Spleen (tissue), 11 donors: Measurements from ENCODE around the gene SLC12A5. TPM values are rescaled to one million over a fixed set of nuclear protein-coding genes. Genes with fewer than 3 reads are reported as not detected.

ENCODE experiments used
- DNase-seq: peaks from one replicate; pipeline ENCODE4 v3.0.0-alpha.2; 2020
- H3K27ac ChIP-seq, 8 donors: fragments of 200-600 bp; sonication (generic) in 7 of 8; 1 replicate in 4 of 8; 2 replicates in 4 of 8; pipeline versions ENCODE4 v1.5.0 to v1.8.0; 2016 to 2021; ENCODE audit warnings: inconsistent platforms in 4 of 8, mild to moderate bottlenecking in 4 of 8, moderate library complexity in 1 of 8
- H3K27me3 ChIP-seq, 7 donors: fragments of 200-600 bp; sonication (generic) in 6 of 7; replicated peaks in 1 of 7; 1 replicate in 4 of 7; 2 replicates in 3 of 7; pipeline versions ENCODE4 v1.5.0 to v1.8.0; 2016 to 2021; ENCODE audit warnings: inconsistent platforms in 3 of 7, mild to moderate bottlenecking in 1 of 7
- H3K36me3 ChIP-seq, 6 donors: fragments of 200-600 bp; sonication (generic) in 5 of 6; 1 replicate in 4 of 6; 2 replicates in 2 of 6; pipeline versions ENCODE4 v1.5.0 to v1.8.0; 2016 to 2021; ENCODE audit warnings: inconsistent platforms in 2 of 6
- H3K4me1 ChIP-seq, 6 donors: fragments of 200-600 bp; sonication (generic) in 5 of 6; 1 replicate in 3 of 6; 2 replicates in 3 of 6; pipeline versions ENCODE4 v1.5.0 to v1.8.0; 2016 to 2021; ENCODE audit warnings: inconsistent platforms in 3 of 6
- H3K4me3 ChIP-seq, 8 donors: fragments of 200-600 bp; sonication (generic) in 7 of 8; 1 replicate in 4 of 8; 2 replicates in 4 of 8; pipeline versions ENCODE4 v1.5.0 to v1.8.0; 2016 to 2021; ENCODE audit warnings: inconsistent platforms in 4 of 8, mild to moderate bottlenecking in 4 of 8, moderate library complexity in 2 of 8
- H3K9me3 ChIP-seq, 8 donors: fragments of 200-600 bp; sonication (generic) in 7 of 8; 1 replicate in 4 of 8; 2 replicates in 4 of 8; pipeline versions ENCODE4 v1.5.0 to v1.8.0; 2016 to 2021; ENCODE audit warnings: inconsistent platforms in 4 of 8
- CTCF ChIP-seq, 11 experiments: fragments of 200-600 bp in 7 of 11; fragments of 450-650 bp in 4 of 11; sonication (generic) in 4 of 11; IDR thresholded peaks in 8 of 11; conservative IDR thresholded peaks in 3 of 11; 1 replicate in 7 of 11; 2 replicates in 4 of 11; pipeline versions ENCODE4 v1.4.0 to v1.8.0; 2016 to 2021; ENCODE audit warnings: antibody characterized with exemption in 11 of 11, inconsistent platforms in 4 of 11, mild to moderate bottlenecking in 1 of 11
- POLR2A ChIP-seq, 3 donors: fragments of 450-650 bp; IDR thresholded peaks; one replicate each; pipeline ENCODE4 v1.5.1; 2017; ENCODE audit warnings: antibody characterized with exemption in 3 of 3, mild to moderate bottlenecking in 1 of 3
- POLR2AphosphoS5 ChIP-seq, 3 donors: sonication (generic); formaldehyde crosslinking; IDR thresholded peaks; one replicate each; pipeline ENCODE4 v1.5.1; 2017; ENCODE audit warnings: antibody characterized with exemption in 3 of 3
- WGBS, 5 donors: extraction: QIAGEN DNeasy Blood & Tissue Kit in 3 of 5; methylation state at CpG; one replicate each; pipeline versions ENCODE4 v1.1.5 to v1.1.7; 2013 to 2018; 5-methylcytosine and 5-hydroxymethylcytosine counted together
- intact Hi-C: fragments of 100-400 bp; cut with DNase I; formaldehyde crosslinking; loops from one replicate; pipeline ENCODE4 v1.15.0; 2023; ENCODE audit warnings: low total_unique reads
- polyA plus RNA-seq, 3 donors: library from polyadenylated mRNA; stranded (reverse); fragments of 200-250 nt; gene quantifications; one replicate each; pipeline ENCODE4 v1.2.1, GENCODE V29; 2013
- total RNA-seq, 7 donors: library from RNA; depleted of rRNA in 3 of 7; stranded (reverse); fragments of >200 nt in 3 of 7; fragmentation: NEBNext Ultra II Directional in 4 of 7; extraction: Animal tissue kit (Norgen Biotek cat#: 25700) in 4 of 7; gene quantifications; one replicate each; pipeline versions ENCODE4 v1.1.0 to v1.2.1, GENCODE V29; 2016 to 2021
- donor health status: healthy with polysubstance abuse.
- donor health status: DM: no; HTN: no; CAD: no; lungs with moderate emphysema.
- donor health status: DM: no; HTN: no; CAD: no.
- donor health status: Bipolar disorder and iron deficiency.
- donor health status: healthy.
- donor health status: DM: no; HTN: no; CAD: no.
- donor health status: DM: yes; HTN: yes; CAD: no.

The SLC12A5 gene
- total and polyA plus RNA-seq, 10 donors = 0.20 to 8.7 (median 2.7) TPM

DNA sequence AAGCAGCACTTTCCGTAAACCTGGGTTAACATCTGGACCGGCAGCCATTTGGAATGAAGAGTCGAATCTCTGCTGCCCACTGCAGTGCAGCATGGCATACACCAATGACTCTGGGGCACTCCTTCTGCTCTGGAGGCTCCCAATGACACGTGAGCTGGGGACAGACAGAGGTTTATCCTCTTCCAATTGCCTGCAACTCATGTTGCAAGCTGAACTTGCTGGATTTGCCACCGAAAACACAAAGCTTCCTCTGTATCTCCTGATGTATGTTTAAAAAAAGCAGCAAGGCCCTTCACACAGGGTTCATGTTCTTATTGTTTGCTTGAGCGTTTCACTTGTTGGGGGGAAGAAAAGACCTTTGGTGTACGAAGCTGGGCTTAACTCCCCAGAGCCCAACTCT lies 49.9 kb downstream of the SLC12A5 start:
- H3K4me3 ChIP-seq = no peak overlapping the region
- 84 to 89% (median 86%) methylated on average over 7 of the region's 7 CpGs for WGBS, 5 donors
- H3K9me3 ChIP-seq = no peaks in the 10 kb centered on the region
- TF ChIP-seq POLR2A (IDR thresholded peaks at IDR 0.05) = no peak
- TF ChIP-seq CTCF (IDR thresholded peaks at IDR 0.05 in 8 of 11, conservative IDR thresholded peaks at IDR 0.05 in 3 of 11) = no peak
- no peak for TF ChIP-seq POLR2AphosphoS5 (IDR thresholded peaks at IDR 0.05)
- H3K27ac ChIP-seq = no peak overlapping the region
- intact Hi-C loops = no loop called here
- H3K27me3 ChIP-seq = no peaks in the 10 kb centered on the region
- no peak for DNase-seq
- H3K4me1 ChIP-seq = peaks cover 4 to 51% (median 36%) of the 10 kb centered on the region in 6 donors
- peaks cover 0 to 57% (median 39%) of the 10 kb centered on the region in 6 donors for H3K36me3 ChIP-seq

DNA sequence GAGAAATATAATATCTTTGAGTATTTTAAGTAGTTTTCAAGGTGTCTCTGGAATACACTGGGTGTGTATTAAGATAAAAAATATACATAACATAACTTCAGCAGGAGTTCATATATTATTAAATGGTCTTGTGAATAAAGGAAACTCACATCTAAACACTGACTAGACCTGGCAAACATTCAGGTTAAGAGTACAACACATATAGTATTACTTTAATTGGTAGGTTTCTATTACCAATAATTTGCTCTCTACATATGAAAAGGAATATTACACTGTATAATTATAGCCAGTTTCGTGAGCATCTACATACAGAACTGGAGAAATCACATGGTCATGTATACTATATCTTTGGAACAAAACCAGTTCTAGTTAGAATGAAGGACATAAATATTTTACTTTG lies 52.1 kb downstream of the SLC12A5 start:
- Histone ChIP-seq H3K4me3 (no peak overlapping the region), H3K27me3 (no peaks in the 10 kb centered on the region), H3K27ac (no peak overlapping the region), H3K36me3 (peaks cover 0 to 36% (median 21%) of the 10 kb centered on the region in 6 donors), H3K4me1 (peaks cover 20 to 73% (median 57%) of the 10 kb centered on the region in 6 donors), H3K9me3 (no peaks in the 10 kb centered on the region)
- 78 to 94% (median 89%) methylated on average over 1 of the region's 1 CpG for WGBS, 5 donors
- no peak for DNase-seq
- TF ChIP-seq POLR2A (IDR thresholded peaks at IDR 0.05) (no peak), POLR2AphosphoS5 (IDR thresholded peaks at IDR 0.05) (no peak), CTCF (IDR thresholded peaks at IDR 0.05 in 8 of 11, conservative IDR thresholded peaks at IDR 0.05 in 3 of 11) (no peak)
- intact Hi-C loops = loop anchor here (10.0 kb wide), 1 partner anchor 56 kb away; the partner anchor contains the start of gene SLC12A5

- H3K27me3 ChIP-seq = no peaks in the 10 kb centered on the region
- TF ChIP-seq CTCF (IDR thresholded peaks at IDR 0.05 in 8 of 11, conservative IDR thresholded peaks at IDR 0.05 in 3 of 11) (no peak), POLR2A (IDR thresholded peaks at IDR 0.05) (no peak), POLR2AphosphoS5 (IDR thresholded peaks at IDR 0.05) (no peak)
- H3K36me3 ChIP-seq = peaks cover 0 to 22% (median 14%) of the 10 kb centered on the region in 6 donors
- H3K9me3 ChIP-seq = no peaks in the 10 kb centered on the region
- 78 to 83% (median 78%) methylated on average over 6 of the region's 6 CpGs for WGBS, 5 donors
- intact Hi-C loops = loop anchor here (10.0 kb wide), 1 partner anchor 58 kb away; the partner anchor contains the start of gene SLC12A5
- DNase-seq = no peak
- no peak overlapping the region for H3K27ac ChIP-seq
- peaks cover 38 to 93% (median 77%) of the 10 kb centered on the region in 6 donors for H3K4me1 ChIP-seq
- H3K4me3 ChIP-seq = no peak overlapping the region
These were observed 54.1 kb downstream of the SLC12A5 start for GRCh38 chr20:46083101-46083500.

DNA sequence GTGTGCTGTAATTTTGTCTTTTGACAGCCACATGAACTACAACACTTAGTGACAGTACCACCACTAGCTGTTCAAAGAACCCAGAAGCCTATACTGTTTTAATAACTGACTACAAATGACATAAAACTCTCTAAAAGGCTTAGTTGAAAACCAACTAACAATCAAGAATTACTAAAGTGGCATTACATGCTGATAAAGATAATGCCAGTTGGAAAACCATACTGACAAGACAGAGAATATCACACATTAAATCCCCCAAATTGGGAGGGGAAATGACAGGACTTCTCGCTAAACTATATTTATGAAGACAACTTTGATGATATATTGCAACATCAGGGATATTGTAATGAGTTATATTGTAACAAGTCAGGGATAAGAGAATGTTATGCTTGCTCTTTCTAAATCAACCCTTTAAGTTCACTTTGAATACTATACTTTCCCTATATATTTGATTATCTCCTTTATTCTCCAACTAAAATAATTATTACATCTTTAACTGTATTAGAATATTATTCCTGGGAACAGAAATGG lies 54.6 kb downstream of the SLC12A5 start:
- intact Hi-C loops = loop anchor here (10.0 kb wide), 1 partner anchor 59 kb away; the partner anchor contains the start of gene SLC12A5

More for the DNA sequence above, 54.6 kb downstream of the SLC12A5 start:
- 55 to 88% (median 86%) methylated on average over 1 of the region's 1 CpG for WGBS, 5 donors
- H3K36me3 ChIP-seq = peaks cover 0 to 17% (median 9%) of the 10 kb centered on the region in 6 donors
- no peak overlapping the region for H3K27ac ChIP-seq
- H3K4me3 ChIP-seq = no peak overlapping the region
- no peak for DNase-seq
- TF ChIP-seq POLR2A (IDR thresholded peaks at IDR 0.05) (no peak), CTCF (IDR thresholded peaks at IDR 0.05 in 8 of 11, conservative IDR thresholded peaks at IDR 0.05 in 3 of 11) (no peak), POLR2AphosphoS5 (IDR thresholded peaks at IDR 0.05) (no peak)
- peaks cover 43 to 98% (median 82%) of the 10 kb centered on the region in 6 donors for H3K4me1 ChIP-seq
- no peaks in the 10 kb centered on the region for H3K27me3 ChIP-seq
- H3K9me3 ChIP-seq = no peaks in the 10 kb centered on the region
